ENCODE measurements around the gene C16orf95.

- TF ChIP-seq CTCF (IDR thresholded peaks at IDR 0.05) (no peak), POLR2A (IDR thresholded peaks at IDR 0.05) (no peak)
Observed at GRCh38 chr16:87346517-87347060, 29.4 kb upstream of the C16orf95 start.

Measured in sigmoid colon (tissue), 3 donors.